ENCODE results near the gene FOXG1.

The FOXG1 gene

DNA sequence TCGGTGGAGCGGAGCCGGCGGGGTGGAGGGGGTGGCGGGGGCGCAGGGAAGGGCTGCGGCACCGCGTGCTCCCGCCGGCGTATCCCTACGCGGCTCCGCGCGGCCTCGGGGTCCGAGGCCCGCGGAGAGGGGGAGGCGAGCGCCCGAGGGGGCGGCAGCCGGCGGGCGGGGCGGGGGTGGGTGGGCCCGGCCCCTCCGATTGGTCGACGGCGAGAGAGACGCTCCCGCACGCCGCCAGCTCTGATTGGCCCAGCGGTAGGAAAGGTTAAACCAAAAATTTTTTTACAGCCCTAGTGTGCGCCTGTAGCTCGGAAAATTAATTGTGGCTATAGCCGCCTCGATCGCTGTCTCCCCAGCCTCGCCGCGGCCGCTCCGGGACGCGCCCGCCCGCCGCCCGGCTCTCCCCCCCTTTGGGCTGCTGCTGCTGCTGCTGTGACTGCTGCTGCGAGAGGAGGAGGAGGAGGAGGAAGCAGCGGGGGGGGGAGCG, at the start of gene FOXG1:
Gene FOXG1 (plus strand): TSS at position 319 of the 487 bp plus-strand sequence. CDS start 493 bp downstream, outside the sequence.
- peak; percentile 58 for DNase-seq (ENCODE audit: low read depth)

DNA sequence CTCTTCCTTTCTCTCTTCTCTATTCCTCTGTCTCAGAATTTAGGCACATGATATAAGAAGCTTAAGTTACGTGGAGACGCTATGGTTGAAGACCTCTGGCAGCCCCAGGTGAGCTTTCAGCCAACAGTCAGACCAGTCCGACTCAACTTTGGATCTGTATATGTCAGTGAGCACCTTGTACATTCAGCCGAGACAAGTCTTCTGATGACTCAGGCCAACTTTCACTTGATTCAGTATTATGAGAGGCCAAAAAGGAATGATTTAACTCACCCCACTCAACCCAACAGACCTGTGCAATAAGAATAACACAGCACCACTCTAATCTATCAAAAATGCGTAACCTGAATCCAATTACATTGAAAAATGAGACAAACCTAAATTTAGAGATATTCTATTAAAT, 47.5 kb upstream of the FOXG1 start:
- DNase-seq (ENCODE audit: low read depth), result no peak

DNA sequence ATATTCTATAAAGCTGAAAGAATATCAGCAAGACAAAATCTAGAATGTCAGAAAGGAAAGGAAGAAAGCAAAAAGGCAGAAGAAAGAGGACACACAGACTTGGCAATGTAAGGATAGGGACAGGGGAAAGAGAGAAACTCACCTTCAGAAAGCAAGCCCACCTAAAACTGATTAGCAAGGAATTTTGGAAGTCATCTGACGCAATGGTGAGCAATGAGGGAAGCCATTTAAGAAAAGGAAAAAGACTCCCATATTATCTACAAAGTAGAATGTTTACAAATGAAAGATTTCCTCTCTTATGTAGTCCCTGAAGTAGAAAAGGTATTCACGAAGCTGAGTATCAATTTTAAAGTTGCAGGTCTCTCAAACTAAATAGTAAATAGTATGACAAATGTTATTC, 35.2 kb upstream of the FOXG1 start:
- no peak for DNase-seq (ENCODE audit: low read depth)

DNA sequence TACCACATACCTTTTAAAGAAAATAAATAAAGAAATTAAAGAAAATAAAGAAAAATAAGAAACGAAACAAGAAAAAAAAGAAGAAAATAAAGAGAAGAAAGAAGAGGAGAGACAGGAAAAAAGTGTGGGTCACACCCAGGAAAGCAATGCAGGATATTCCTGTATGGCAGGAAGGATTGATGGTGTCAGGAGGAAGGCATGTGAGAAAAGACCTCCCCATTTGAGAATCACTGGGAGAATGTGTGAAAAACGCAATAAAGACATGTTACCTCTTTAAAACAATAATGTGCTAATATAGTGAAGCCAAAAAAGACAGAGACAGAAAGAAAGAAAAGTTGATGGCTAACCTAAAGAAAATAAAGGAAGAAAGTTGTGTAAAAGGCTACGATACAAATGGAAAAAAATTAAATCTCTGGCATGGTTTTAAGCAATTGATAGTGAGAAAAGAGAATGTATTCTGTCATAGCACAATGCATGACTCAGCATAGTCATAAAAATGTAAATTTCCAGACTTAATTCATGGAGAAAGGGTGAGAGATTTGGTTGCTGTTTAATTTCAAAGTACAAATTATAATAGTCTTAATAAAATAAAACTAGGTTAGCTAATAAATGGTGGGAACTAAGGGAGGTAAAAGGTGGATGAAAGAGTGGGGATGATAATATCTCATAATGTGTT, 24.3 kb upstream of the FOXG1 start:
- DNase-seq (ENCODE audit: low read depth), result no peak

DNA sequence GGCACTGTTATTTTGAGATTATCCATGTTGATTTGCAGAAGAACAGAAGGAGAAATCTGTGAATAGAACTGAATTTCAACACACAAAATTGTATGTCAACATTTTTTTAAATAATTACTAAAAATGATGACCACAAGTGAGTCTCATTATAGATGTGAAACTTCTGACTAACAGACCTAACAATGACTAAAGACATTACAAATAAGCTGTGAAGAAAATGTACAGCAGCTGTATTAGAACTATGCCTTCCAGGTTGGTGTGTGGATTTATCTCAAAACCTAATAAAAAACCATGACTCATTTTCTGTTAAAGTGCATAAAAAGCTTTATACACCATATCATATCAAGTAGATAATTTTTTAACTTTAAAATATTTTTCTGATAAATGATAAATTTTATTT, 22.5 kb upstream of the FOXG1 start:
- no peak for DNase-seq (ENCODE audit: low read depth)

DNA sequence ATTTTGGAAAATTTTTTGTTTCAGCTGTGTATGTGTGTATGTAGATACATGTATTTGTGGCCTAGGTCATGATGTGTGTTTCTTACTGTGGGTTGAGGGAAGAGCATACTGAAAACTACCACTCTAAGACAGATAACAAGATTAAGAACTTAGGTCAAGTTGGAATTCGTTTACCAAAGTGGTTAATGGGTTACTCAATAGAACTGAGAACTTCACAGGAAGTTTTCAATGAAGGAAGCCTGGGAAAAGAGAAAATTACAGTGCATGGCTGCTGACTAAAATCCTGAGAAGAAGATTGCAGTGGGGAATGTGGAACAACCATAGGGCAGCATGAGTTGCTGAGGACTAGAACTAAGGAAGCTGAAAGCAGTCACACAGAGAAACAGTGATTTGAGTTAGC, 21.4 kb upstream of the FOXG1 start:
- DNase-seq (ENCODE audit: low read depth), result no peak

DNA sequence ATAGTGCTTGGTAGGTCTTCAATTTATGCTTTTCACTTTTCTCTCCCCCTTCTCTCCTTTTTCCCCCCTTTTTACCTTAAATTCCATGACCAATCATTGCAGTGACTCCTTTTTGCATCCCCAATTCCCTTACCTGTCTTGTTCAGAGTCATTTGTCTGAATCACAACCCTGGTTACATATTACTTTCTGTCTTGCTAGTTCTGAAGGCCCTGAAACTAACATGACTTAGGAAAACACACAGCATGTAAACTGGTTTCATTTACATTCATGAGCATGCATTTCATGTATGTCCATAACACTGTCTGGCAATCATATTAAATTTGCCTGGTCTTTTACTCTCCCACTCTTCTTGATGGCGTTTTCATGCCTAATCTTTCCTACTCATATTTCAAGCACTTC, 20.3 kb upstream of the FOXG1 start:
- no peak for DNase-seq (ENCODE audit: low read depth)

DNA sequence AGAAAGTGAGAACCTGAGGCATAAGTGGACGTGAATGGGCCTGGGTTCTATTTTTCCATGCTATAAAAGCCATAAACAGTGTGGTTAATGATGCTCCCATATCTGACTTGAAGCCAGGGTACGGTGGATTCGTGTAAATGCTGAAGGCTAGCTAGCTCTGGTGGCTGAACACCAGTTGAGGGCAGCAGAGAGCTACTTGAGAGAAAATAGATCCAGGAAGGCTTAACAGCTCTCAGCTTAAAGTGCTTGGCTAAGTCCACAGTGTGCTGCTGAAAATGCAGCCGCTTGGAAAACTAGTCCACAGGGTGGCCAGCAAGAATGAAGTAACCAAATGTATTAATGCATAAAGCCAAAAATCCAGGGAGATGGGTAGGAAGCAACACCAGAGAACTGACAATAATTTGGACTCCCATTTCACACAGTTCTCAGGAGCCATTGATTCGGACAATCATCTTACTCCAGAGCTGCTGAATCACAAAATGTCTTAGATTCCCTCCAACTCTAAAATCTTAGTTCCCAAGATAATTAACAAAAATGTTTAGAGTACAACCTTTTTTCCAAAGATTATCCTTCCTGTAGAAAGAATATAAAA, 15.0 kb upstream of the FOXG1 start:
- no peak for DNase-seq (ENCODE audit: low read depth)

DNA sequence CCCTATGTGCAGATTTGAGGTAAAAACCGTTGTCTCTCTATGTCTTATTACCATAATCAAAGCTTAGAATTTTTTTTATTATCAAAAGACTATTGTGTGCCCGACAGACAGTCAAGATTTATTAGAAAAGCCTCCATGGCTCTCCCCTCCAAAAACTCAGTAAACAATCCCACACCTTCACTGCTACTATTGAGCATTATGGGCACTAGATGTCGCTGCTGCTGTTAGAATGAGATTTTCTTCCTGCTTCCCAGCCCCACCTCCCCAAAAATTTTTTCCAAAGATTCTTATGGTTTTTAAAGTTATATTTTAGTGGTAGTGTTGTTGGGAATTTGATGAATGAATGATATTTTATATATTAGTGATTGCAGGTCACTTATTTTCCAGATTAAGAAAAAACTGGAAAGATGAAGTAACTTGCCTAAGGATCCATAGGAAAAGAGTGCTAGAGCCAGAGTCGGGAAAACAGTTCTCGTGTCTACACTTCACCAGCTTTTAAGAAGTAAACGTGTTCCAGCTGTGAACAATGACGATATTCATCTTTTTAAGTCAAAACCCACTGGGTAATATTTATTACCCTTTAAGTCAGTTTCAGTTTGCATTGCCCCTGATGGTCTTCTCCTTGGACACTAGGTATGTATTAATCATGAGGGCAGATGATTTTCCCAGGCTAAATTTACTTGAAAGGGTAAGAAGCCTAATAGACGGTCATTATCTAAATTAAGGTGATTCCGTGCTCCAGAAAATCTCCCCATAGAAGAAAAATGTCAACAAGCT, 12.2 kb upstream of the FOXG1 start:
- DNase-seq (ENCODE audit: low read depth), result no peak

DNA sequence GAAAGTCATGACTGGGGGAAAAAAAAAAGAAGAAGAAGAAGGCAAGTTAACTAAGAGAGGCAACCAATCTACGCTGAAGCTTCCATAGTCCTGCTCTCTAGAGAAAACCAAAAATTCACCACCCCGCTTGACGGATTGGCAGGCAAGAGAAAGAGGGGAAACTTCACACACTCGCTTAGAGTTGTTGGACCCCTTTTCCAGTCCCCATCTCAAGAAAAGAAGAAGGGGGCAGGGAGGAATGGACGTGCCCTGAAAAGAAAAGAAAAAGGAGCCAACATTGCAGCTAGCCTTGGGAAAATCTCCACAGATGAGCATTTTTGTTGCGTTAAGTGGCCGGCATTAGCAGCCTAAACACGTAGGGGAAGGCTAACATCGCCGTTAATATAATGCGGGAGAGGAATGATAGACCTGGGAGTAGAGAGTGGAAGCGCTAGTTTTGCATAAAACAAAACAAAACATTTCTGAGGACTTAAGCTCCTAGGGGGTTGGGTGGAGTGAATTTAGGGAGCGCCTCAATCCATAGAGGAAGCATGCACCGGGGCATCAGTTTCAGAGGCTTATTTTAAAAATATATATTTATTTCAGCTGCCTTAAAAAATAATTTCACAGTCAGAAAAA, 11.3 kb upstream of the FOXG1 start:
- DNase-seq (ENCODE audit: low read depth), result no peak

DNA sequence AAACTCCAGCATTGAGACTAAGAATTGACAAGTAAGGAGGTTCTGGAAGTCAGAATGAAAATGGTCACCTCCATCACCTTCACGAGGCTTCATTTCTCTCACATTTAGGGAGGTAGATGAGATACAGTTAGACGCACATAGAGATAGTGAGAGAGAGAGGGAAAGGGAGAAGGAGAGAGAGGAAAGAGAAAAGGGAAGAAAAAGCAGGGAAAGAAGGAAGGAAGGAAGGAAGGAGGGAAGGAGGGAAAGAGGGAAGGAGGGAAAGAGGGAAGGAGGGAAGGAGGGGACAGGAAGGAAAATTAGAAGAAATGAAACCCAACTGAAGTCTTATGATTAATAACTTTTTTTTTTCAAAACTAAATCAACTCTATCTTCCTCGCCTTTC, 10.7 kb upstream of the FOXG1 start:
- DNase-seq (ENCODE audit: low read depth), result no peak

DNA sequence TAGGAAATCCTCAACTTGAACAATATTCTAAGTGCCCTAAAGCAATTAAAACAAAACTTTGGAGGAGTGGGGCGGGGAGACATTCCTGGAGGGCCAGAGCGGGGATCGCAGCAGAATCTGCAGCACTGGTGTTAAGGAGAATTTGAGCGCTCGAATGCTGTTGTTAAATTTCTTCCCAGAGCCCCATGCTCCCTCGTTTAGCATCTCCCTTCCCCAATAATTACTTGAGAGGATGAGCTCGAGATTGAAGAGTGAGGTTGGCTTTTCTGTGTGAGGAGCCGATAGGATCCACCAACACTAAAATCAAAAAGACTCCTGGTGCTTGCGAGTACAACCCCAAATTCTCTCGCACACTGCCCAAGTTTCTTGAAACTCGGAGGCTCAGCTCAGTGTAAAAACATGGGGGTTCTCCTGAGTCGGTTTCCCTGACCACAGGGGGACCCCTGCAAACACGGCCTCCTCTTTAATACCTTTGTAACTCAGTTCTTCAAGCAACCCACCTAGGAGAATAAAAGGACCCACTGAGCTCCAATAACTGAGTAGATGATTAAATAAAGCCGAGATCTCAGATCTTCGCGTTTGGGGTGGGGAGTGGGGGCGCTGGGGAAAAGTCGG, 10.2 kb upstream of the FOXG1 start:
- DNase-seq (ENCODE audit: low read depth), result no peak

DNA sequence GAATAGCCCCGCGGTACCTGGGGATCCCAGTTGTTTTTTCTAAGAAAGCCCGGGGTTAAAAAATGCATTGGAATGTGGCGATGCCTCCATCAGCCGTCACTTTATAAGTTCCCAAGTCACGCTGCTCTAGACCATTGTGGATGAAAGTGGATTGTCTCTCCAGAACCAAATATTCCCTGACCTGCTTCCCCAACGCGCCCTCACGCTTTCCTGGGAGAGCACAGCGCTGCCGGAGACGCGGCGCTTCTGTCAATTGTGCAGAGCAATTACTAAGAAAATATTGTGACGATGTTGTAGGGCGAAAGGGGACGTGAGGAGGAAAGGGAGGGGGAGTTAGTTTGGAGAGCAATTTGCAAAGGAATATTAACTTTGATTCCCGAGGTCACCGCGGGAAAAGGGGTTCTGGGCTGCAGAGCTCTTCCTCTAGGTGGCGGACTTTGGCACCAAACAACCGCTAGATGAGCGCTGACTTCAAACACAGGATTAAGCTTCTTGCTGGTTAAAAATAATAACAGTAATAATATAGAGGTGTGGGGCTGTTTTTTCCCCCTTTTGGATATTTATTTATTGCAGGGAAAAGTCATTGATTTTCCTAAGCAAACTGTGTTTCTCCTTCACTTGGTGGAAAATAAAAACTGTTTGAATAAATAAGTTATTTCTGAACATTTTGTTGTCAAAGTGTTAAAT, 9.6 kb upstream of the FOXG1 start:
- DNase-seq (ENCODE audit: low read depth), result no peak

DNA sequence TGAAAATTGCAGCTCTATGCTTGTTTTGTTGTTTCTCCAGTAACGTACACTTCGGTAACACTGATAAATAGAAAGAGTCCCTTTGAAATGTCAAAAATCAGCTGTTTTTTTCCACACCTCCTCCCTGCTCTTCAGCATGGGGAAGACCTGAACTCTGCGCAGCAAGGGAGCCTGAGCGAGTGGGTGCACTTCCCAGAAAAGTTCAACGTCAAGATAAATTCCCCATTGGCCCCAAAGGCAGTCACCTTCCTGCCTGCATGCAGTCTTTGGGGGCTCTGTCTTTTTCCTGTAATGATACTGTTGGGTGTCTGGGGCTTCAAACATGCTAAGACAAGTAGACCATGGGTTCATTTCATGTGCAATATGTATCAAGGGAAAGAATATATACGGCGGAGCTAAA, 8.8 kb upstream of the FOXG1 start:
- DNase-seq (ENCODE audit: low read depth), result no peak

DNA sequence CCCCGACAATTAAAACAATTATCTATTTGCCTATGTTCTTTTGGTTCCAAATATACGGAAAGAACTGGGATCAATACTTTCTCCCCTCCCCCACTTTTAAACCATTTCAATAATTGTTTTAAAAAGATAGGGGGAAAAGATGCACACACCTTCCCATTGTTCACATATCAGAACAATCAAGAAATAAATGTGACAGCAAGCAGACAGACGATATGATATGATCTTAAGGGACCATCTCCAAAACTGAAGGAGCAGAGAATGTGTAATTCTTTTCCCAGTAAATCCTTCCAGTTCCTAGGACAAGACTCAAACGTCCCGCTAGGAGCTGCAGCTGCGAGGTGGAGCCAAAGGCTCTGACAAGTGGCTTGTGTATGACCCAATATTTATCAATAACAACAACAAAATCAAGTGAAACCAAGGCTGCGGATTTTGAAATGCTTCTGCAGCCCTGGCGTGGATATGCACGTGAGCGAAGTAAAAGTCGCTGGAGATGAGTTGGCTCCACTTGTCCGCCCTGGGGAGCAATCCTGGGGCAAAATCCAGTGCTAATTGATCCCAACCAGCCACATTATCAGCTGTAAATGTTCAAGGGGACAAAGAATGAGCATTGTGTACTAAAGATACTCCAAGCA, 8.2 kb upstream of the FOXG1 start:
- DNase-seq (ENCODE audit: low read depth), result no peak

DNA sequence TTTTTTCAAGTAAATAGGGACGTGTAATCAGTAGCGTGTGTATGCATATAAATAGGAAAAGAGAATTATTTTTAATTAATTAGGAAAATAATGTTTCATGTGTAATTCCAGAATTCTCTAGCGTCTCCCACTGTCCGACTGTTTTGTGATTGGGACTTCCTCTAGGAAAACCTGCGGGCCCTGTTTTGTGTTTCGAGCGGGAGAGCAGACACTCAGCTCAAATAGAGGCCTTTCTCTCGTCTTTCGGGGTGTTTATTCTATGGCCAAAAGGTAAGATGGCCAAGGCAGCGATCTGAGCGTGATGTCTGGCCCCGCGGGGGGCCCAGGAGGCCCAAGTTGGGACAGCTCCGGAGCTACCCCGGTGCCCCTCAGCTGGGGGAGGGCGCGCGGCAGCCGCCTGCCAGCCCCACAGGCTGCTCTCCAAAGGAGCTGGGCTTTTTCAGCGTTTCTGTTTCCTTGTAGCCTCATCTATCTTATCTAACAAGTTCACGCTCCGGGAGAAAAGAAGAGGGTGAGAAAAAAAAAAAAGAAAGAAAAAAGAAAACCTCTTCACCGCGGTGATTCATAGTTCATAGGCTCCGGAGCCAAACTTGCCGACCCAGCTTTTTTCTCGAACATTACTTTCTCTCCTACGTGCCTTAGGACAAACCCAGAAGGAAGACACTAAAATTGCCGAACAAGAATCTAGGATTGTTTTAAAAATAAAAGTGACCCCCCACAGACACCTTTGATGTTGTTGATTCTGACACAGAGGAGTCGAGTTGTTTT, 7.5 kb upstream of the FOXG1 start:
- no peak for DNase-seq (ENCODE audit: low read depth)

DNA sequence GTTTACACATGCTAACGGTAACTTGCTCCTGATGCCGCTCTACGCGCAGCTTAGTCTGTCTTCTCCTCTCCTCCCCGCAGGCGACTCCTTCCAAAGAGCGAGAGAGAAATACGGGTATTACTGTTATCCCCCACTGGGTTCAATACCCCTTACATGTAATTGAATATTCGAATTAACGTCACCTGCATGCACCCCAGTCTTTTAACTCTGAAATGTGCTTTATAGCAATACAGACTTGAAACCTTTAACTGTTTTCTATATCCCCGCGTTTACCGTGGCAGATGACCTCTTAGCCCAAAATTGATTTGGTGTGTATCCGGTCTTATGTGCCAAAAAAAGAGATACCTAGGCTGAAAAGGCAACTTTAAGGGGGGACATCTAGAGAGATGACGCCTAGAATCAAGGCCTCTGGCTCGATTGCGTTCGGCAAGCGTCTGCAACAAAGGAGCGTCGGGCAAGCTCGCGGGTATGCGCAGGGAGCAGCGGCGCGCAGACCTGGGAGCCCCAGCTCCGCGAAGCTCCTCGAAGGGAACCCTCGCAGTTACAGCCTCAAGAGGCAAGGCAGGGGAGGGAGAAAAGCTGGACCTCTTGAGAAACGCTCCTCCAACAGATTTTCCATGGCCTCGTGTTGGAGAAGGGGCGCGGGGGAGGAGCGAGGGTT, 6.8 kb upstream of the FOXG1 start:
- no peak for DNase-seq (ENCODE audit: low read depth)

DNA sequence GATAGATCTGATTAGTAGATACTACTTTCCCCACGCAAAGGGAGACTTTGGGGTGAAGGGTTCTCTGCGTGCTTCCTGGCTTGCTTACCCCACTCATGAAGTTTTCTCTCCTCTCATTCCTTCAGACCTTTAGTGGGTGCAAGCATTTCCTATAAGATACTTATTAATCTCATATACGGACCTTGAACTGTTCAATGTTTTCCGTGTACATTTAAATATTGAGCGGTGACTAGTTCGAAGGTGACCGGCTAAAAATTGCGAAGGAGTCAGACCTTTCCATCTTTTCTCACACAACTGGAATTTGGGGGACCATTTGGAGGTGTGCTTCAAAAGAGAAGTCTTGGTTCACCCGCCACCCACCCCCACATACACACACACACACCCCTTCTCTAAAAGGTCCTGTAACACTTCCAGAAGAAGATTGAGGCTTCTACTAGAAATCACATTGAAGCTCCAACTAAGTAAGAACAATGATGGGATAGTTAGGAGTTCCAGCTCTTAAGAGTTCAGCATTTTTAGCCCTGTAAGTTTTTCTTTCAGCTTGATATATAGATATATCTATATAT, 6.1 kb upstream of the FOXG1 start:
- no peak for DNase-seq (ENCODE audit: low read depth)

DNA sequence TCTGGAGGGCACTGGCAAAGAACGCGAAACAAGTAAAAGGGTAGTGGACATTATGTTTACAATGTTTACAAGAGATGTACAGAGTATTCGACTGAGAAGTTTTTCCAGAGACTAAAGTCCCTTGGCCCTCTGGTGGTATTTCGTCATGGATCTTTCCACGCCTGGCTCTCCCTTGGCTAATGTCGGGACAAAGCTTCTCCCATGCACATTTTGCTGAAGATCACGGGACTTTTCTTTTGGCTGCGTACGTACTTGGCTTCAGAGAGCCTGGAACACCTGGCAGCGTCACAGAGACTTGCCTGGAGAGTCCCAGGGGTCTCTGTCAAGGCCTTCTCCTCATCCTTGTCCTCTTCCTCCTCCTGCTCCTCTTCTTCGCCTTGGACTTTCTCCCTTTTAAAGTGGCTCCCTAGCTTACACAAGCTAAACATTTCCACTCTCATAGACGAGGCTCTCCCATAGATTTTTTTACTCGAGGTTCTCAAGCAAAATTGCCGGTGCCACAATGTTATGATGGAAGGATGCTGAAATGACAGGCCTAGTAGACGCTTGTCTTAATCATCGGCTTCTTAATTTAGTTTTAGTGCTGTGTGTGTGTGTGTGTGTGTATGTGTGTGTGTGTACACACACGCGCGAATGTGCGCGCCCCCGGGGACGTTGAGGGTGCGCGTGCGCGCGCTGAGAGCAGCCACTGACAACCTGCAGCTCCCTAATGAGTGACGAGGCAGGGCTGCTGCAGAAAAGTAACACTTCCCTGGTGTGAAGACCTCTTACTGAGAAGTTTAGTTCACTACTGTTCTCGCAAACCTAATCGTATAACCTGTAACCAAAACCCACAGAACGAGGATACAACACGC, 4.9 kb upstream of the FOXG1 start:
- no peak for DNase-seq (ENCODE audit: low read depth)

Data from HS-5 (cell line).